NOMO-1 treated with DMSO at 0.1 percent for 48 hours (cell line): ENCODE data around the gene DNAJC5.

Experiments
- DNase-seq: peaks from one replicate; lab custom pipeline; 2025; ENCODE audit not compliant: unreplicated experiment; lab: John Stamatoyannopoulos, UW

DNAJC5 gene

GRCh38 chr20:63939061-63939935 lies 44.4 kb downstream of the DNAJC5 start:
- DNase-seq = no peak

- no peak for DNase-seq
Observed at GRCh38 chr20:63940071-63940471, 45.1 kb downstream of the DNAJC5 start.

DNA sequence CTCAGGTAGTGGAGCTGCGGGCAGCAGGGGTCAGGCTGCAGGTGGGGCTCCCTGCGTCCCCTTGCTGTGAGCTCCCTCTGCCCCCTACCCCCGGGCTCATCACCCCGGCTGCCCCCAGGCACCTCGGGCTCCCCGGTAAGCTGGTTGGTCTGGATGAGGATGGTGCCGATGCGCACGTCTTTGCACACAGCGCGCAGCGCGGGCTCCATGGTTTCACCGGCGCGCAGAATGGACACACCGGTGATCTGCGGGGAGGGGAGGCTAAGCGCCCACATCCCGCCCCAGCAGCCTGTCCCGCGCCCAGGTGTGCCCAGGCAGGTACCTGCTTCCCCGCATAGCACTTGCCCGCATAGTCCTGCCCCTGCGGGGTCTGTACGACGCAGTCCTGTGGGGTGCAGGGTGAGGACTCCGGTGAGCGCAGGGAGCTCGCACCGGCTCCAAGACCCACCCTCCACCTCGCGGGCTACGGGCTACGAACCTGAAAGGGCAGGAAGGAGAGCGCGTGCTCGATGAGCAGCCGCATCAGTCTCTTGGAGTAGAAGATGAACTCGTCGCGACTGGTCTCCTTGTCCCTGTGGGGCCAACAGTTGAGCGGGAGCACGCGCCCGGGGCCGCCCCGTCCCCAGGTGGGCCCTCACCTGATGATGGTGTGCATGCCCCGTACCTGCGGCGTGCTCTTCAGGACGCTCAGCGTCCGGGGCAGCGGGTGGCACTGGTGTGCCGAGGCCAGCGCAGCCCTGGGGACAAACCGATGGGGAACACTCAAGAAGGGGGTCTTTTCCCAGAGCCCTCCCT lies 45.7 kb downstream of the DNAJC5 start:
- DNase-seq = no peak

DNA sequence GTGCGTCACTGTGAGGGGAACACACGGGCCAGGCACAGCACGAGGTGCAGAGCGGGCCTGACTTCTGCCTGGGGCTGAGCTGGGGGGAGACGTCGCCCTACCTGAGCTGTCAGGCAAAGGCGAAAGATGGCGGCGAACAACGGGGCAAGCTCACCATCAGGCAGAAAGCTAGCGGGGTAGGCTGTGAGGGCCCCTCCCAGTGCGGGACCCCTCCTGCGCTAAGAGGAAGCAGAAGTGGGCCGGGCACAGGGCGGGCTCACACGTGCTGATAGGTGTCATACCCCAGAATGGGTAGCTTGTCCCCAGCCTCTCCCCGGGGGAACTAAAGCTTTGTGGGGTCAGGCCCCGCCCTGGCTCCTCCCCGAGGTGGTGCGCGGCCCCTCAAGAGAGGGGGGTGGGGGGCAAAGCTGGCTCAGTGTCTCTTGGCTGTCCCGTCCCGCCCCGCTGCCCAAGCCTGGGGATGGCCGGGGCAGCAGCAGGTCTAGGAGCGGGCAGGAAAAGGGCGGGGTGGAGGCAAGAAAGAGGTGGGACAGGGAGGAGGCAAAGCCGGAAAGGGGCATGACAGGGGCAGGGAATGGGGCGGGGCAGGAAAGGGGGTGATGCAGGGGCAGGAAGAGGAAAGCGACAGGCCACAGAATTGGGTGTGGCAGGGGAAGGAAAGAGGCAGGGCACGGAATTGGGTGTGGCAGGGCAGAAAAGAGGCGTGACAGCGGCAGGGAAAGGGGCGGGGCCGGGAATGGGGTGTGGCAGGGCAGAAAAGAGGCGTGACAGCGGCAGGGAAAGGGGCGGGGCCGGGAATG lies 46.6 kb downstream of the DNAJC5 start:
- DNase-seq = peak; percentile 83

DNA sequence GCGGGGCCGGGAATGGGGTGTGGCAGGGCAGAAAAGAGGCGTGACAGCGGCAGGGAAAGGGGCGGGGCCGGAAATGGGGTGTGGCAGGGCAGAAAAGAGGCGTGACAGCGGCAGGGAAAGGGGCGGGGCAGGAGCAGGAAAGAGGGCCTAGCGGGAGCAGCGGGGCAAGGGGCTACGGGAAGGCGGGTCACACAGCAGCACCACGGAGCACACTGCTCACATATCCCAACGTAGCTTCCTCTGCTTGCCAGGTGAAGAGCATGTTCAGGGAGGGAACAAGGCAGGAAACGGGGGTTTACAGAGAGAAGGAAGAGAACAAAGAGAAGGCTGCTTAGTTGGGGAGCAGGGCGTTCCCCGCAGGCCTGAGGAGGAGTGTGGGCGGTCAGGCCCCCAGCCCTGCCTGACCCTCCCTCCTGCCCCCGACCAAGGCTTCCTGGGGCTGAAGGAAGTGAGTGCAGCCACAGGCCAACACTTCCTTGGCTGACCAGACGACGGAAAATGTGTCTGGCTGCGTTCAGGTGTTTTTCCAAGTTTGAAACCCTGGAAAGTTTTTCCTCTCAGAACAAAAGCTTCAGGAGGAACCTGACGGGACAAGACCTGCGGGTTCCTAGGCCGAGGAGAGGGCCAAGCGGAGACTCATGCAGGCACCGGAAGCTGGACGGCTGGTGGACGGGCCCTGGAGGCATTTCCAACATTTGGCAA lies 47.5 kb downstream of the DNAJC5 start:
- DNase-seq = no peak

- no peak for DNase-seq
Observed at GRCh38 chr20:63942969-63943807, 48.3 kb downstream of the DNAJC5 start.

DNA sequence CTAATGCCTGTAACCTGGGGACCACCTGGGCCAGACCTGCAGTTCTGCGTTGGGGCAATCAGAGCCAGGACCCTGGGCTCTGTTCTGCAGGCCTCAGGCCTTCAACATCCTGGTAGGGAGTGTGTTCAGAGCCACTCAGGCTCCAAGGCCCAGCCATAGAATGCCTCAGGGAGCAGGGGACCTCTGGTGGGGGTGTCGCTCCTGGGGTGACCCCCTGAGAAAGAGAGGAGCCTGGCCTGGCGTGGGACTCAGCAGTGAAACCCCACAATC lies 48.8 kb downstream of the DNAJC5 start:
- no peak for DNase-seq

- no peak for DNase-seq
Observed at GRCh38 chr20:63944078-63944941, 49.4 kb downstream of the DNAJC5 start.

- no peak for DNase-seq
Observed at GRCh38 chr20:63945031-63945658, 50.2 kb downstream of the DNAJC5 start.

DNA sequence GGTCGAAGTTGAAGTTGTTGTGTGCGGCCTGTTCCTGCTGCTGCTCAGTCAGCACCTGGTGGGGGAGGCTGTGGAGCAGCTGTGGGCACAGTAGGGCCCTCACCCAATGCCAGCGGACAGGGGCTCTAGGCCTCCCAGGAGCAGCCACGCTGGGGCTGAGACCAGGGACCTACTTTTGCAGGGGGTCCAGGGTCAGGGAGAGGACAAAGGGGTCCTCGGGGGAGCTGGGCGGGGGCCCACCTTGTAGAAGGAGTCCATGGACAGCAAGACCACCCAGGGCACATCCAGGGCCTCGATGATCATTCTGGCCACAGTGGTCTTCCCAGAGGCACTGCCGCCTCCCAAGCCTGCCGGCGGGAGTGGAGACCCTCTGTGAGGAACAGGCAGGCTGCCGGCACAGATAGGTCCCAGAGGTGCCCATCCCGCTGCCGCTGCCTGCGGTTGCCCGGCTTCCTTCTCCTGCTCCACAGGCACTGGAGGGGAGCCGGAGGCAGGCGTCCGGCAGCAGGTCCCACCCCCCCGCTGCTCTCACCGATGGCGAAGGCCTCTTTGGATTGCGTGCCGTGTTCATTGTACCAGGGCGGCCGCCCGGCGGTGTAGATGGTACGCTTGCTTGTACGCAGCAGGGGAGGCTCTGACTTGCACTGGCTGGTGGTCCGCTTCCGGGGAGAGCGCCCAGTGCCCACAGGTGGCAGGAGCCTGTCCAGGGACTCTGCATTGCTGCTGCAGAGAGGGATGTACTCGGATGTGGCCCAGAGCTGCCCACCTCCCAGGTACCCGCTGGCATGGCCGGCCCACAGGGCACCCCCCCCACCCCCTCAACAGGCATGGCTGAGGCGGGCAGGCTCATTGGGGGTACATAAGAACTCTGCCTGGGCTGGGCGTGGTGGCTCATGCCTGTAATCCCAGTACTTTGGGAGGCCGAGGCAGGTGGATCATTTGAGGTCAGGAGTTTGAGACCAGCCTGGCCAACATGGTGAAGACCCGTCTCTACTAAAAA lies 51.3 kb downstream of the DNAJC5 start:
- no peak for DNase-seq

GRCh38 chr20:63946986-63947637 lies 52.2 kb downstream of the DNAJC5 start:
- no peak for DNase-seq

DNA sequence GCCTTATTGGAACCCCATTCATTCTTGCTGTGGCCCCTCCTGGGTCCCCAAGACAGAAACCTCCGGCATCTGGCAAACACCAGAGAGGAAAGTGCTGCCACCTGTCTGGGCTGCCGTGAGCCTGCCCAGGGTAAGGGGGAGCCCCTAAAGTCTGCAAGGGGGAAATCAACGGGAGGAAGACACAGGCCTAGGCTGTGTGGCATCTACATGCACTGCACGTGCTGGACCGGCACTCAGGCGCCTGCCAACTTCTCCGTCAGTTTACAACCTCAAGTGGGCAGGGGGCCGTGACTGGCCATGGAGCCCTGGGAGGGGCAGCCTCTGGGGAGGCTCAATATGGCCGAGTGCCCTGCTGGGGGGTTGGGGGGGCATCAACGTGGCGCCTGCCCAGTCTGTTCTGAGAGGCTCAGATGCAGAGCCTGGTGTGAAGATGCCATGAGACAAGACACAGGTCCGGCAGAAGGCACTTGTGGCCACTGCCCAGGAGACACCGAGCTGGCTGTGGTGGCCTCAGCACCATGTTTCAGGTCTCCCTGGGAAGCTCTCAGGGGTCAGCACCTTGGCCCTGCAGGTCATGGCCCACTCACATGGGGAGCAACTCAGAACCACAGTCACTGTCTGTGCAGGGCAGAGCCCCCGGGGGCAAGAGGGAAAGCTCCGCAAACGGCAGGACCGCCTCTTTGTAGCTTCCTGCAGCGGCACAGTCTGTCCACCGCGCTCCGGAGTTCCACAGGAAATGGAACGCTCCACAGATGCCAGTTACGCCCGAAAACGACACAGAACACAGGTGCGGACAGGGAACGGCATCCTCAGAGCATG lies 52.9 kb downstream of the DNAJC5 start:
- DNase-seq = no peak

GRCh38 chr20:63950701-63951397 lies 55.9 kb downstream of the DNAJC5 start:
- no peak for DNase-seq

DNA sequence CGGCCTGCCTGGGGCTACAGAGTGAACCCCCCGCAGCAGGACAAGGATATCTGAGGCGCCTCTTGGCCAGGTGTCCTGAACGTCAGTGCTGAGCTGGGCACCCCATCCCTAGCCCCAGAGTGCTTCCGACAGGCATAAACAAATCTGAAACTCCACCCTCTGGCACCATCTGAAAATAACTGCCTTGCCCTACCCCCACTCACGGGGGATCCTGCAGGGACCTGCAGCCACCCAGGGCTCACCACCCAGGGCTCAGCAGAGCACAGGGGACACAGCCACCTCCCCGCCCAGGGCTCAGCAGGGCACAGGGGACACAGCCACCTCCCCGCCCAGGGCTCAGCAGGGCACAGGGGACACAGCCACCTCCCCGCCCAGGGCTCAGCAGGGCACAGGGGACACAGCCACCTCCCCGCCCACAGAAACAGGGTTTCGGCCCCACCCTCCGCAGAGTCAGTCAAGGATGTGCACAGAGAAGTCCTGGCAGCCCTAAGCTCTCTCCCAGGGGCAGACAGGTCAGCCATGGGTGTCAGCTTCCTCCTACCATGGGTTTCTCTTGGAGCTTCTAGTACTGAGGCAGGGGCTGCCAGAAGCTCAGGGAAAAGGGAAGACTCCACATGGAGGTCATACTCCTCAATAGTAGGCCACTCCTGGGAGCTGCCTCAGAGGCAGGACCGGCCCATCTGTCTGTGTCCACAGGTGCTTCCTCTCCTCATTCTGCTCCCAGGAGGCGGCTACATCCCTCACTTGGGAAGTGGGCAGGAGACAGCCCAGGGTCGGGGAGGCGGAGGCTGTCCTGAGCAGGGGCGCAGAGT lies 56.7 kb downstream of the DNAJC5 start:
- no peak for DNase-seq

DNA sequence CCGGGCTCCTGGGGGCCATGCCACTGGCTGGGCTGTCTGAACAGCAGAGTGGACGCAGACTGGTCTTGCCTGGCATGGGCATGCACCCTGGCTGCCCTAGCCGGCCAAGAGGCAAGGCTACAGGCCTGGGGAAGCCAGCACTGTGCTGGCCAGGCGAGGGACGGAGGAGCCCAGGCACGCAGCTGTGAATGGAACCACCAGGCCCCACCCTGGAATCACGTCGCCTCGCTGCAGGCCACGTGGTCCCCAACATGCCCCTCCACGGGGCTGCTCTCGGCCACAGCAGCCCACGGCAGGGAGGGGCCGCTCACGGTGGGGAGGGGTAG lies 57.2 kb downstream of the DNAJC5 start:
- no peak for DNase-seq
